Mucosa of descending colon (tissue), 3 donors: ENCODE results near the gene CRABP1. TPM values are rescaled to one million over a fixed set of nuclear protein-coding genes. Genes with fewer than 3 reads are reported as not detected.

Source experiments
- ATAC-seq: fragments of 200-7000 bp; cut with Tn5 transposase; one replicate; pipeline ENCODE4 v1.9.1; 2020; ENCODE audit warnings: mild to moderate bottlenecking, moderate library complexity
- DNase-seq, 3 donors: peaks; one replicate each; pipeline ENCODE4 v3.0.0-alpha.2; 2020
- H3K36me3 ChIP-seq: fragments of 200-600 bp; one replicate; pipeline ENCODE4 v1.8.0; 2021; ENCODE audit warnings: low read depth, mild to moderate bottlenecking
- H3K4me1 ChIP-seq: fragments of 200-600 bp; one replicate; pipeline ENCODE4 v1.8.0; 2021; ENCODE audit warnings: low read depth, mild to moderate bottlenecking
- H3K4me3 ChIP-seq: fragments of 200-600 bp; one replicate; pipeline ENCODE4 v1.8.0; 2021; ENCODE audit warnings: mild to moderate bottlenecking
- H3K9me3 ChIP-seq: fragments of 200-600 bp; one replicate; pipeline ENCODE4 v1.8.0; 2021; ENCODE audit warnings: mild to moderate bottlenecking
- intact Hi-C, 2 donors: fragments of 100-400 bp; cut with DNase I in 1 of 2; cut with micrococcal nuclease in 1 of 2; formaldehyde crosslinking; loops; one replicate each; pipeline versions ENCODE4 v1.11.0 to v1.11.1; 2022; cut with DNase I, micrococcal nuclease
- long read RNA-seq, 2 donors: library from polyadenylated mRNA; unstranded; transcript quantifications; one replicate each; pipeline ENCODE4 v2.0.0, GENCODE V29; 2019 to 2021
- total RNA-seq, 3 donors: library from RNA; stranded (reverse); fragmentation: NEBNext Ultra II Directional in 2 of 3; extraction: Animal tissue kit (Norgen Biotek cat#: 25700) in 2 of 3; gene quantifications; one replicate each; pipeline versions ENCODE4 v1.2.1 to v1.2.4, GENCODE V29; 2021 to 2023
- TF ChIP-seq, protein P1 (sequence below): fragments of 200-600 bp; IDR thresholded peaks from one replicate; pipeline ENCODE4 v1.8.0; 2022; ENCODE audit warnings: antibody characterized with exemption, mild to moderate bottlenecking
- donor health status: DM: no; HTN: no; CAD: no; lungs with moderate emphysema.
- donor health status: DM: no; HTN: no; CAD: no.
- donor health status: DM: no; HTN: yes; CAD: no.

Gene CRABP1
- 1 to 10 TPM in 2 of 3 donors, under 1 TPM in 1; 0.67 to 6.2 (median 2.4) TPM for total RNA-seq
- long read RNA-seq, donor 1, partial matches to known transcripts = 0 of 4 reads
- long read RNA-seq, donor 1, other reads (novel, unspliced or antisense) = 0 of 4 reads
- long read RNA-seq, donor 2, partial matches to known transcripts = 1 of 1 reads
- long read RNA-seq, donor 2, other reads (novel, unspliced or antisense) = 0 of 1 reads

GRCh38 chr15:78340231-78341056, at the start of gene CRABP1:
Gene CRABP1, plus strand, starts transcription at chr15:78340353. Its CDS starts 76 bp downstream, at chr15:78340429.
- Histone ChIP-seq H3K4me1 (peaks cover 12% of the 10 kb centered on the region), H3K36me3 (no peaks in the 10 kb centered on the region), H3K9me3 (no peaks in the 10 kb centered on the region), H3K4me3 (no peak within 1 kb of the TSS)
- peak; percentile 47 for ATAC-seq
- TF ChIP-seq, protein P1, sequence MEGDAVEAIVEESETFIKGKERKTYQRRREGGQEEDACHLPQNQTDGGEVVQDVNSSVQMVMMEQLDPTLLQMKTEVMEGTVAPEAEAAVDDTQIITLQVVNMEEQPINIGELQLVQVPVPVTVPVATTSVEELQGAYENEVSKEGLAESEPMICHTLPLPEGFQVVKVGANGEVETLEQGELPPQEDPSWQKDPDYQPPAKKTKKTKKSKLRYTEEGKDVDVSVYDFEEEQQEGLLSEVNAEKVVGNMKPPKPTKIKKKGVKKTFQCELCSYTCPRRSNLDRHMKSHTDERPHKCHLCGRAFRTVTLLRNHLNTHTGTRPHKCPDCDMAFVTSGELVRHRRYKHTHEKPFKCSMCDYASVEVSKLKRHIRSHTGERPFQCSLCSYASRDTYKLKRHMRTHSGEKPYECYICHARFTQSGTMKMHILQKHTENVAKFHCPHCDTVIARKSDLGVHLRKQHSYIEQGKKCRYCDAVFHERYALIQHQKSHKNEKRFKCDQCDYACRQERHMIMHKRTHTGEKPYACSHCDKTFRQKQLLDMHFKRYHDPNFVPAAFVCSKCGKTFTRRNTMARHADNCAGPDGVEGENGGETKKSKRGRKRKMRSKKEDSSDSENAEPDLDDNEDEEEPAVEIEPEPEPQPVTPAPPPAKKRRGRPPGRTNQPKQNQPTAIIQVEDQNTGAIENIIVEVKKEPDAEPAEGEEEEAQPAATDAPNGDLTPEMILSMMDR = no peak
- intact Hi-C loops = no loop called here
- peak in 1 of 3 donors; percentile 40 for DNase-seq

DNA sequence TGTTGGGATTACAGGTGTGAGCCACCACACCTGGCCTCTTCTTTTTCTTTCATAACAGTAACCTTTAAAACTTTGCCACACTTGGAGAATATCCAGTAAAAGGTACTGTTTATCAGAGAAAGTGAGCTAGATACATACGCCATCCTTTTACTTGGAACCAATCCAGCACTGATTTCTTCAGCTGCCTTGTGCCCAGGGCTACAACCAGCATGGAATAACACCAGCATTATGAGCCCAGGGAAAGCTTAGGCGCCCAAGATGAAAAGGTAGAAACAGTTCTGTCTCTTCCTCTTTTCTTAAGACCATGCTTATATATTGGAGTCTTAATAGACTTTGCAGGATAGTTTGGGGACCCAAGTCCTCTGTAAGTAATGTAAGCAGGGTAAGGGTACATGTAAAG, 49.1 kb upstream of the CRABP1 start:
- Histone ChIP-seq H3K36me3 (no peaks in the 10 kb centered on the region), H3K4me3 (no peak overlapping the region), H3K4me1 (peaks cover 4% of the 10 kb centered on the region), H3K9me3 (no peaks in the 10 kb centered on the region)
- ATAC-seq = no peak
- intact Hi-C loops = no loop called here
- no peak for DNase-seq
- TF ChIP-seq, protein P1 = no peak

DNA sequence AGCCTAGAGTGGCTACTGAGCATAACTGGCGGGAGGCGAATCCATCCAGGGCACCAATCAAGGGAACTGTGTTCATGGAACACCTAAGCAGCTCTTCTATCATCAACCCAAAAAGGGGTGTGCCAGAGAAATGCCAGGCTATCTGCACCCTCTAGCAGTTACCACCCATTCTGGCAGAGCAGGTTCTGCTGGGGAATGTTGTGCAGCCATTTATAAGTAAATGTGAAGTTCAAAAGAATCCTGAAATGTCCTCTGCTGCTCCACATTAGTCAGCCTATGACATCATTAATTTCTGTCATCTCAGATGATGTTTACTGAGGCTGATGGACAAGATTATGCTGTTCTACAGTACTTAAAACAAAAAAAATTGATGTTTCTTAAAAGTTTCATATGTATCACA, 48.5 kb upstream of the CRABP1 start:
- H3K9me3 ChIP-seq = no peaks in the 10 kb centered on the region
- TF ChIP-seq, protein P1 = no peak
- no peak for DNase-seq
- no peak overlapping the region for H3K4me3 ChIP-seq
- H3K36me3 ChIP-seq = no peaks in the 10 kb centered on the region
- H3K4me1 ChIP-seq = peaks cover 4% of the 10 kb centered on the region
- intact Hi-C loops = no loop called here
- ATAC-seq = no peak

DNA sequence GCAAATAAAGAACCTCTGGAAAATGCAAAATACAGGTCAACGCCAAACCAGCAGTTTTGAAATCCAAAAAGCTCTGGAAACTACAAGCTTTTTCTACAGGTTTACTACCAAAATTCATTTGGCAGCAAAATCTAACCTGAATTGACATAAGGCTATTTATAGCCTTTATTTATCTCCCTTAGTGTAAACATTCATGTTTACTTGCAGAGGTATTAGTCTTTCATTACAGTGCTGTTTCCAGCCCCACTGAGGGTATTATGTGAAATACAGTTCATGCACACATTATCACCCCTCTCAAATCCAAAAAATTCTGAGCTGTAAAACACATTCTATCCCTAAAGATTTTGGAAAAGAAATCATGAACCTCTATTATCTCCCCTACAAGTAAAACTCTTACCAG, 47.9 kb upstream of the CRABP1 start:
- DNase-seq (no peak), ATAC-seq (no peak)
- H3K4me3 ChIP-seq = no peak overlapping the region
- TF ChIP-seq, protein P1 = no peak
- H3K9me3 ChIP-seq = no peaks in the 10 kb centered on the region
- intact Hi-C loops = no loop called here
- no peaks in the 10 kb centered on the region for H3K36me3 ChIP-seq
- peaks cover 4% of the 10 kb centered on the region for H3K4me1 ChIP-seq

DNA sequence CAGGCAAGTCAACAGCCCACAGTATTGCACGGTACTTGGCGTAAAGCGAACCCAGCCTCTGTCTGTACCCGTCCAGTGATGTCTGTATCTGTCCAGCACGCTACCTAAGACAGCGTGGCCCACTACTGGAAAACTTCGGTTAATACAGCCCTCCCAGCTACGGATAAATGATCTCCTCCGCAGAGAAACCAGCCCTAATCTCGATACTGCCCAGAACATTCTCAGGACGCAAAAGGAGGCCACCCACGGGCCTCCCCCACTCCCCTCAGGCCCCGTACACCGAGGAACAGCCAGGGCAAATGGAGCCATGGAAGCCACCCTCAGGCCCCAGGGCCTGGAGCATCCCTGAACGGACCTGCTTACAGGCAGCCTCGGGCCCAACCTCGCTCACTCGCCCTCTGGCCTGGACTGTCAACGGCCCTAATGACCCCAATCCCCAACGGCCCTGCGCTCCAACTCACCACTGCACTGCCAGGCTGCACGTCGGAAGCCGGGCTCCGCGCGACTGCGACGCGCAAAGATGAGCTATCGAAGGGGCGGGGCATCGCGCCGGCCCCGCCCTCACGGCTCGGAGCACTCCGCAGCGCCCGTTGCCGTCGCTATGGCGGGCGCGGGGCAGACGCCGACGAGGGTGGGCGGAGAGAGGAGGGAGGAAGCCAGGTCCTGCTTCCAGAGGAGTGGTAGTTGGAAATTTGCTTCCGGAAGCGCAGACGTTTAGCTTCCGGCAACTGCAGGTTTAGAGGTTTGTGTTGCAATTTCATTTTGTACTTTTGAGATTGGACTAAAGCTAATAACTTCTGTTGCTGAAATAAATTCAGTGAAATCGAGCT, 40.8 kb upstream of the CRABP1 start, which contains the start of gene SKIC8:
Gene SKIC8 (minus strand): TSS at position 509 of the 830 bp plus-strand sequence. CDS start 3,923 bp downstream, outside the sequence.
- DNase-seq = peak; percentile 93 to 96 (median 95)
- no peaks in the 10 kb centered on the region for H3K36me3 ChIP-seq
- TF ChIP-seq, protein P1 = no peak
- peak within 1 kb of the TSS; percentile 52 for H3K4me3 ChIP-seq
- intact Hi-C loops = no loop called here
- peak; percentile 100 for ATAC-seq
- peaks cover 10% of the 10 kb centered on the region for H3K4me1 ChIP-seq
- no peaks in the 10 kb centered on the region for H3K9me3 ChIP-seq
